HG03135 (cell line): ENCODE results near the gene VEGFA.

Experiments
- ATAC-seq: cut with Tn5 transposase; IDR thresholded peaks from one replicate; pipeline ENCODE4 v1.9.1; 2021; ENCODE audit warnings: mild to moderate bottlenecking, moderate library complexity; ENCODE audit not compliant: unreplicated experiment

Gene VEGFA

DNA sequence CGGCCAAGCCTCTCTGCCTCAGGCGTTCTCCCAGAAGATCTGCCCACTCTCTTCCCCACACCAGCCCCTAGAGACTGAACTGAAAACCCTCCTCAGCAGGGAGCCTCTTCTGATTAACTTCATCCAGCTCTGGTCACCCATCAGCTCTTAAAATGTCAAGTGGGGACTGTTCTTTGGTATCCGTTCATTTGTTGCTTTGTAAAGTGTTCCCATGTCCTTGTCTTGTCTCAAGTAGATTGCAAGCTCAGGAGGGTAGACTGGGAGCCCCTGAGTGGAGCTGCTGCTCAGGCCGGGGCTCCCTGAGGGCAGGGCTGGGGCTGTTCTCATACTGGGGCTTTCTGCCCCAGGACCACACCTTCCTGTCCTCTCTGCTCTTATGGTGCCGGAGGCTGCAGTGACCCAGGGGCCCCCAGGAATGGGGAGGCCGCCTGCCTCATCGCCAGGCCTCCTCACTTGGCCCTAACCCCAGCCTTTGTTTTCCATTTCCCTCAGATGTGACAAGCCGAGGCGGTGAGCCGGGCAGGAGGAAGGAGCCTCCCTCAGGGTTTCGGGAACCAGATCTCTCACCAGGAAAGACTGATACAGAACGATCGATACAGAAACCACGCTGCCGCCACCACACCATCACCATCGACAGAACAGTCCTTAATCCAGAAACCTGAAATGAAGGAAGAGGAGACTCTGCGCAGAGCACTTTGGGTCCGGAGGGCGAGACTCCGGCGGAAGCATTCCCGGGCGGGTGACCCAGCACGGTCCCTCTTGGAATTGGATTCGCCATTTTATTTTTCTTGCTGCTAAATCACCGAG, 14.2 kb downstream of the VEGFA start:
- no peak for ATAC-seq

DNA sequence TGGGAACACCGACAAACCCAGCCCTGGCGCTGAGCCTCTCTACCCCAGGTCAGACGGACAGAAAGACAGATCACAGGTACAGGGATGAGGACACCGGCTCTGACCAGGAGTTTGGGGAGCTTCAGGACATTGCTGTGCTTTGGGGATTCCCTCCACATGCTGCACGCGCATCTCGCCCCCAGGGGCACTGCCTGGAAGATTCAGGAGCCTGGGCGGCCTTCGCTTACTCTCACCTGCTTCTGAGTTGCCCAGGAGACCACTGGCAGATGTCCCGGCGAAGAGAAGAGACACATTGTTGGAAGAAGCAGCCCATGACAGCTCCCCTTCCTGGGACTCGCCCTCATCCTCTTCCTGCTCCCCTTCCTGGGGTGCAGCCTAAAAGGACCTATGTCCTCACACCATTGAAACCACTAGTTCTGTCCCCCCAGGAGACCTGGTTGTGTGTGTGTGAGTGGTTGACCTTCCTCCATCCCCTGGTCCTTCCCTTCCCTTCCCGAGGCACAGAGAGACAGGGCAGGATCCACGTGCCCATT, 15.3 kb downstream of the VEGFA start:
- ATAC-seq, result no peak

DNA sequence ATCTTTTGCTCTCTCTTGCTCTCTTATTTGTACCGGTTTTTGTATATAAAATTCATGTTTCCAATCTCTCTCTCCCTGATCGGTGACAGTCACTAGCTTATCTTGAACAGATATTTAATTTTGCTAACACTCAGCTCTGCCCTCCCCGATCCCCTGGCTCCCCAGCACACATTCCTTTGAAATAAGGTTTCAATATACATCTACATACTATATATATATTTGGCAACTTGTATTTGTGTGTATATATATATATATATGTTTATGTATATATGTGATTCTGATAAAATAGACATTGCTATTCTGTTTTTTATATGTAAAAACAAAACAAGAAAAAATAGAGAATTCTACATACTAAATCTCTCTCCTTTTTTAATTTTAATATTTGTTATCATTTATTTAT, 15.9 kb downstream of the VEGFA start:
- no peak for ATAC-seq

DNA sequence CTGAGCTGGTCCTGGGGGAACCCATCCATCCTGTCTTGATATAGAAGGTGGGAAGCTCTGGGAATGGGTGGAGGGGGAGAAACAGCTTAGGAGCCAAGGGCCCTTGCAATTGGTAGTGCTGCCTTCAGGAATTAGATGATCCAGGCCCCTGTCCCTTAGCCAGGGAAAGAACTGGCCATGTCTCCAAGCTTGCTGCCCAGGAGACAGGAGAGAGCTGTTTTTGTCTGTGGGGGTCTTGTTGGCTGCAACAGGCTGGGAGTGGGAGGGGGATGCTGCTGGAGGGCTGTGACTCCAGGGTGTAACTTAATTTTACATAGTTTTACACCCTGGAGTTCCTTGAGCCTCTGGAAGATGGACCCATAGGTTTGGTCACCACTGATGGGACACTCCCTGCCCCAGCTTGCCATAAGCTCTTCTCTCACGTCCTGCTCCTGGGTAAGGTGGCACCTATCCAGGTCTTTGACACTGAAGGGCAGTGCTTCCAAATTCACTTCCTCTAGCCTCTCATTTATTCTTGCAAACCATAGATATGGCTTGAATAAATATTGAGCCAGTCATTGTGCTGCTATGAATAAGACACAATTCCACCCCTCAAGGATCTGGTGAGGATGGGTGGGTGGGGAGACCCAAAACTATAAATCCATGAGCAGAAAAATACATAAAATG, 16.8 kb downstream of the VEGFA start:
- ATAC-seq, result no peak

DNA sequence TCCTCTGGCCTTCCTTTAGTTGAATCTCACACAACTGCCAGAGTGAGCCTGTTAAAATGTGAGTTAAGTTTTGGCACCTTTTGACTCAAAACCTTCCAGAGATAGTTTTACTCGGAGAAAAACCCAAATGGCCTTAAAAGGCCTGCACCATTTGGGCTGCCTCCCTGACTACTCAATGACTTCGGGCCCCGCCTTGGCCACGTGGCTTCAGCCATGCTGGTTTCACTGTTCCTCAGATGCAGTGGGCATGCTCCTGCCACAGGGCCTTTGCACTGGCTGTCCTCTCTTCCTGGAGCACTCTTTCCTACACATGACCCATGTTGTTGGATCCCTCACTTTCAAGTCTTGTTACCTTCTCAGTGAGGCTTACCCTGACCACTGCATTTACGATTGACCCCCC, 18.3 kb downstream of the VEGFA start:
- no peak for ATAC-seq

DNA sequence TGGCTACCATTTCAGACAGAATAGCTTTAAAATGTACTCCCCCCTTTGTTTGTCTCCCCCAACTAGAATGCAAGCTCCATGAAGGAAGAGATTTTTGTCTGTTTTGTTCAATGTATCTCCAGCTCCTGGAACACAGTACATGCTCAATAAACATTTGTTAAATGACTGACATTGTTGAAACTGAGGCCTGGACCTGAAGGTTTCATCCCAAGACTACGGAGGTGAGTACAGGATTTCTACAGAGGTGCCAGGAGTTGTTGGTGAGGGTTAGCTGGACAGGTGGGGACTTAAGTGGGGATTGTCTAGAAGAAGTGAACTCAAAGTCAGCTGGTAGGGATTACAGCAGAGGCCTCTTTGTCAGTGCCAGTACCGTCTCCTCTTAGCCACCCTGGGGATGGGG, 19.4 kb downstream of the VEGFA start:
- ATAC-seq, result no peak

DNA sequence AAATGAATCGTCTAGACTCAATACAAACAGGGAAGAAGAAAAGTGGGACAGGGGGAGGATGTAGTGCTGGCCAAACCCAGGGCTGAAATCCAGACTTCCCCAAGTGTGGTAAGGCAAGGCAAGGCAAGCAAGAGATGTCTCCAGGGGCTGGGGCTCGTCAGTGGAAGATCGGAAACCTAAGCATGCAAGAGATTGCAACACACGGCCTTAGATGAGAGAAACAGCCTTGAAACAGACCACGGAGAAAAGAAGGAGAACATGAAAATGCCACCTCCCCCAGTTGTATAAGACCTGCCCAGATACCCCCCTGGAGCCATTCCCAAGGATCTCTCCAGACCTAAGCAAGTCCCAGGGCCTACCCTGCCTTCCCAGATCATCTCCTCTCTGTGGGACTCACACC, 20.0 kb downstream of the VEGFA start:
- ATAC-seq, result no peak

DNA sequence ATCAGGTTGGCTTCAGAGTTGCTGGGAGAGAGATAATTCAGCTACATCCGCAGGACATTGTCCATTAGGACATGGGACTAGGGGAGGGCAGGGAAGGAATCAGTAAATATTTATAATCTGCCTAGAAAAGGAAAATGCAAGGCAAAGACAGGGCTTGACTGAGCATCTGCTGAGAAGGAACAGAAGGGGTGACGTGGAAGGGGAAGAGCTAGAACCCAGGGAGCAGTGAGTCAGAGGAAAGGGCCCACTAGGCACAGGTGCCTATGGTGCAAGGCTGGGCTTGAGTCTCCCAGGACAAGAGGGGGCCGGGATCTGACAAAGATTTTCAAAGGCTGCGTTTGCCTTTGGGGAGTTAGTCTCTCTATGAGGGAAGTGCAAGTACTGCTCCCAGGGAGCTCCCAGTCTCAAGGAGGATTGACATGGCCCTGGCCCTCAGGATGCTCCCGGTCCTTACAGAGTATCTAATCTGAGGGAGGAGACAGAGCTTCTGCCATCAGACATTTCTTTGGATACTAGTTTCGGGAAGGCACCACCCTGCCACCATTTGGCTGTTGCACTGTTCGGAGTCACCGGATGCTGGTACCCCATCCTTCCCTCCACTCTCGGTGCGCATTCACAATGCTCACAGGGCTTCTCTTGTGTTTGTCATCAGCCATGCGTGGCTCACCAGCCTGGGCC, 21.9 kb downstream of the VEGFA start:
- no peak for ATAC-seq

GRCh38 chr6:43793154-43793874, 23.3 kb downstream of the VEGFA start:
- no peak for ATAC-seq

DNA sequence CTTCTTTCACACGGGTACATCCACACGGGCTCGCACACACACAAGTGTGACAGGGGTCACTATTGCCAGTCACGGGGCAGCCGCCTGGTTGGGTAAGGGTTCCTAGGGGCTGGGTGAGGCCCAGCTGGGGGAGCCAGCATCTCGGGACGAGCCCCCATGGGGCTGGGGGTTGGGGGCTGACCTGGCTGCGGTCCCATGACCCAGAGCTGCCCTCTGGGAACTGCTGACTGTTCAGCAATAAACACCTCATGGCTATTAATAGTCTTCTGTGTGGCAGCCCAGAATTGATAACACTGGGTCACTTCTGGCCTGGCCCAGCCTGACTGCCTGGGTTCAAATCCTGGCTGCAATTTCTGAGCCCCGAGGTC, 23.8 kb downstream of the VEGFA start:
- no peak for ATAC-seq

DNA sequence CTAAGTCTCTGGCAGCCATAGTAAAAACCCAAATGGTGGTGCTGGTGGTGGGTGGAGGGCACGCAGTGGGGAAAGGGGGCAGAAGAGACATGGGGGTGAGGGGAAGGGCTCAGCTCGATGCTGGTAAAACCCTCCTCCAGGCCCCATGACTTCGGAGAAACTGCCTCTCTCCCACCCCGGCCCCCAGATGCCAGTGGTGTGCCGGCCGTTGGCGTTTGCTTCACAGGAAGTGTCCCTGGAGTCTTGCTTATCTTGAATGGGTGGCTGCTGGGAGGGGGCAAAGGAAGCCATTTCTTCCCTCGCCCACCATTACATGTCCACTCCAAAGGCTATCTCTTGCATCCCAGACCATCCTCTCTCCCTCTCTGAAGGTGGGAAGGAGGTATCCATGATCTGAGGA, 25.4 kb downstream of the VEGFA start:
- ATAC-seq, result no peak

- no peak for ATAC-seq
These were observed 26.2 kb downstream of the VEGFA start for GRCh38 chr6:43796168-43796567.

GRCh38 chr6:43796903-43797890, 27.2 kb downstream of the VEGFA start:
- no peak for ATAC-seq

DNA sequence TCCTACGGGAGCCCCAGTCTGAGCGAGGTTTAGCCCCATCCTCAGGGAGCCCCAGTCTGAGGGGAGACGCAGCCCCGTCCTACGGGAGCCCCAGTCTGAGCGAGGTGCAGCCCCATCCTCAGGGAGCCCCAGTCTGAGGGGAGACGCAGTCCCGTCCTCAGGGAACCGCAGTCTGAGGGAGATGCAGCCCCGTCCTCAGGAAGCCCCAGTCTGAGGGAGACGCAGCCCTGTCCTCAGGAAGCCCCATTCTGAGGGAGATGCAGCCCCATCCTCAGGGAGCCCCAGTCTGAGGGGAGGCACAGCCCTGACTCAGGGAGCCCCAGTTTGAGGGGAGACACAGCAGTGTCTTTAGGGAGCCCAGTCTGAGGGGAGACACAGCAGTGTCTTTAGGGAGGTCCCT, 27.9 kb downstream of the VEGFA start:
- no peak for ATAC-seq

DNA sequence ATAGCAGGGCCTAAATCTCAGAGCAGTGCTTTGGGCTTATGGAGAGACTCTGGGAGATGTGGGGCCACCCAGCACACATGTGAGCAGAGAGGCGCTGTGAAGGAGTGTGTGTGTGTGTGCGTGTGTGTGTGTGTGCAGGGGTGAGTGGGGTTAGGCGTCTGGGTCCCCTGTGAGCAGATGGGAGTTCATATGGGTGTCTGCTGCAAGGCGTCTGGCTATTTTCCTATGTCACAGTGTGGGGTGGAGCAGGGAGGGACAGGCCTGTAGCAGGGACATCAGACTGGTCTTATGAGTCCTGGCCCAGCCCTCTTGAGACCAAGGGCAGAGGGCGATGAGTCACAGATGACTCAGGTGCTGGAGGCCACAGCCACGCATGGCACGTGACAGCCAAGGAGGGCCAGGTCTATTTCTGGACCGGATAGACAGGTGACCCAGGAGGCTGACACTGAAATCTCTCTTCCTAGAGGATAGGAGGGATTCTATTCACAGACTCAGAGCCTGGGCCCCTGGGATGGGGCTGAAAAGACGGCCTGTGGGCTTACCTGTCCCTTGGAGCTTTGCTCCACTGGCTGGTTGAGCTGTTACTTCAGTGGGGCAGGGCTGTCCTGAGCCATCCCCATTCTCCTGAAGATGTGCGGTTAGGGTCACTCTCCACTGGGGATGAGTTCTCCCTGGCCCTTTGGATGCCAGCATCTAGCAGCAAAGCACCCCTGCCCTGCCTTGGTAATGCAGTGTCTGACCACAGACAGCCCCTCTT, 28.9 kb downstream of the VEGFA start:
- no peak for ATAC-seq

DNA sequence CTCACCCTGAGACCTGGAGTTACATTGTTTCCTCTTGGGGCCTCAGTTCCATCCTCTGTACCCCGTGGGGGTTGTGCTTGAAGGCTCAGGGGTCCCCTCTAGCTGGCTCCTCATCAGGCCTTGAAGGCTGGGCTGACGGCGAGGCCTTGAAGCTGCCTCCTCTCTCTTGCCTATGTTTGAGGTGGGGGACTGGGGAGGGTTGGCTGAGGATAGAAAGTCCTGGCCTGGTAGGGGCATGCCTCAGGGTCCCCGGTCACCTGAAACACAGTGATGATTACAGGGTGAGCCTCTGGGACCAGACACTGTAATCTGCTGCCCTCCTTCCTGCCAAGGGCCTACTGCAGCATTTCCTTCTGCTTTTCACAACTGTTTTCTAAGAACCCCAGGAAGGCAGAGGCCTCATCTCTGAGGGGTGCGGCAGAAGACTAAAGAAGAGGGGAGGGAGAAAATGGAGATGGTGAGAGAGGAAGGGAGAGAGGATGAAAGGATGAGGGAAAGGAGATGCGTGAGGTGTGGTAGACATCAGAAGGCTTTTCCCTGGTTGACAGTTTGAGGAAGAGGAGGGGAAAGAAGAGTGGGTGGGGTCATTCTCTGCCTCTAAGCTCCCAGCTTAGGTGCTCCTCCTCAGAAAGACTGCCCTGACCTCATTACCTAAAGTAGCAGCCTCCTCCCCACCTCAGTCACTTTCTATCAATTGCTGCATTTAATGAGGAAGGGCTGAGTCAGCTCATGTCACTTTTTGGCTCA, 29.7 kb downstream of the VEGFA start:
- no peak for ATAC-seq

GRCh38 chr6:43800298-43800623, 30.2 kb downstream of the VEGFA start:
- ATAC-seq, result no peak

DNA sequence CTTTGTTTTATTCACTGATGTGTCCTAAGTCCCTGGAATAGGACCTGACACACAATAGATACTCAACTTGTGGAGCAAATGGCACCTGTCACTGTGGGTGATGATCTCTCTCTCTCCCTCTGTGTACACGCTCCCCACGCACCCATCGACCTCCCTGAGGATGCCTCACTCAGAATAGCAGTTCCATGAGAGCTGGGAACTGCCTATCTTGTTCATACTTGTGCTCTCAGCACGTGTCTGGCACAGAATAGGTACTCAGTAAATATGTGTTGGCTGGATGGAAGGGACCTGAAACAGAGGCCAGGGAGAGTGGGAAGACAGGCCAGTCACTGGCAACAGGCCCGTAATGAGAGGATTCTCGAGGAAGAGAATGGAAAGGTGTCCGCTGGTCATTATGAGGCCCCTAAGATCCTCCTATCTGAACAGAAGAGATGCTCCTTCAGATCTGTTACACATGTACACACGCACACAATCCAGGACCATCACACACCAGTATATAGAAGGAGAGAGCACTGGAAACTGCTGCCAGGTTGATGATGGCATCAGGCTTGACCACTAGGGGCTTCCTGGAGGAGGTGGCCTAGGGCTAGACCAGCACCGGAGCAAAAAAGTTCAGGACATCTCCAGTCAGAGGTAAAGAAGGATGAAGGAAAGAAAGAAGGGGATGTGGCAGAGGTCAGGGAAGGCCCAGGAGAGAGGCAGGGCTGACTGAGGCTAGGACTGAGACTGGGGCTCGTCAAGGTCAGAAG, 30.9 kb downstream of the VEGFA start:
- ATAC-seq, result no peak
